HCT116 (cell line): ENCODE measurements around the gene PDE4B. TPM values are rescaled to one million over a fixed set of nuclear protein-coding genes. Genes with fewer than 3 reads are reported as not detected.
A peak's percentile ranks its signal among the peaks of the same experiment; 100 is the strongest.

Experiments
- ATAC-seq: fragments of 200-7000 bp; cut with Tn5 transposase; 2 replicates; pipeline ENCODE4 v1.9.1; 2020; ENCODE audit warnings: mild to moderate bottlenecking, moderate library complexity
- BruUV-seq: library from RNA; stranded (reverse); fragments of 400-500 nt; replicated peaks from 2 replicates; lab custom pipeline; 2021; lab: Mats Ljungman, UMichigan
- CTCF ChIA-PET: fragments of 300-600 bp; sonication (Branson Sonifier 250); formaldehyde crosslinking; loops from one replicate; lab custom pipeline; 2021; ENCODE audit warnings: antibody characterized with exemption; lab: Charles Lee
- POLR2A ChIA-PET: fragments of 300-600, 350-600 bp; sonication (Branson Sonifier 250); formaldehyde crosslinking; loops from one replicate; lab custom pipeline; 2021; ENCODE audit warnings: antibody characterized with exemption; lab: Charles Lee
- RAD21 ChIA-PET, 2 experiments: fragments of 300-600 bp; sonication (Branson Sonifier 250); formaldehyde crosslinking; loops; one replicate each; lab custom pipeline; 2023; ENCODE audit warnings: low total read pairs in 2 of 2; ENCODE audit not compliant: uncharacterized antibody in 2 of 2, unreplicated experiment in 2 of 2, low non-redundant PET in 1 of 2; lab: Charles Lee
- DNase-seq: peaks from one replicate; pipeline ENCODE4 v3.0.0-alpha.2; 2010; ENCODE audit warnings: low read depth, low spot score
- H2AFZ ChIP-seq: fragments of 200-600 bp; shearing (Covaris generic), sonication (generic); 2 replicates; pipeline ENCODE4 v1.6.1; 2017; ENCODE audit warnings: low read depth, mixed run types, mixed read lengths, antibody characterized with exemption, low read length; ENCODE audit not compliant: poor library complexity, severe bottlenecking
- H3K27ac ChIP-seq: 2 replicates; pipeline ENCODE4 v1.5.1; 2012; ENCODE audit warnings: low read depth, low read length
- H3K27me3 ChIP-seq: fragments of 200-600 bp; sonication (generic); 2 replicates; pipeline ENCODE4 v1.6.1; 2016; ENCODE audit warnings: mixed run types, low read length, mixed read lengths; ENCODE audit not compliant: insufficient read depth
- H3K36me3 ChIP-seq, 2 experiments: fragments of 200-500 bp in 1 of 2; fragments of 200-600 bp in 1 of 2; sonication (Bioruptor generic) in 1 of 2; sonication (generic) in 1 of 2; 2 replicates each; pipeline versions ENCODE4 v1.5.1 to v1.6.1; 2014 to 2016; ENCODE audit warnings: low read length in 2 of 2, inconsistent platforms in 1 of 2, mixed read lengths in 1 of 2, mixed run types in 1 of 2; ENCODE audit not compliant: insufficient read depth in 2 of 2, control insufficient read depth in 1 of 2
- H3K4me1 ChIP-seq, 2 experiments: fragments of 200-600 bp in 1 of 2; sonication (generic) in 1 of 2; 2 replicates each; pipeline versions ENCODE4 v1.5.1 to v1.6.1; 2012 to 2017; ENCODE audit warnings: low read length in 2 of 2, inconsistent platforms in 1 of 2, mild to moderate bottlenecking in 1 of 2, mixed read lengths in 1 of 2, mixed run types in 1 of 2, moderate library complexity in 1 of 2; ENCODE audit not compliant: insufficient read depth in 2 of 2, control insufficient read depth in 1 of 2
- H3K4me2 ChIP-seq: fragments of 200-600 bp; sonication (generic); 2 replicates; pipeline ENCODE4 v1.6.1; 2017; ENCODE audit warnings: mixed run types, low read length, mixed read lengths
- H3K4me3 ChIP-seq, 2 experiments: fragments of 200-600 bp in 1 of 2; sonication (generic) in 1 of 2; replicated peaks in 1 of 2; 2 replicates each; pipeline ENCODE4 v1.5.1; 2011 to 2016; ENCODE audit warnings: low read length in 2 of 2, control low read depth in 1 of 2, low read depth in 1 of 2, mild to moderate bottlenecking in 1 of 2, mixed read lengths in 1 of 2, mixed run types in 1 of 2
- H3K79me2 ChIP-seq: fragments of 200-600 bp; sonication (generic); 2 replicates; pipeline ENCODE4 v1.6.1; 2017; ENCODE audit warnings: mild to moderate bottlenecking, mixed run types, low read length, moderate library complexity, mixed read lengths; ENCODE audit not compliant: insufficient read depth
- H3K9ac ChIP-seq: fragments of 200-600 bp; sonication (generic); 2 replicates; pipeline ENCODE4 v1.6.1; 2016; ENCODE audit warnings: low read length, mixed read lengths
- H3K9me2 ChIP-seq: fragments of 200-600 bp; sonication (generic), shearing (Covaris generic); 2 replicates; pipeline ENCODE4 v1.6.1; 2017; ENCODE audit warnings: mixed run types, mild to moderate bottlenecking, moderate library complexity; ENCODE audit not compliant: insufficient read depth
- H3K9me3 ChIP-seq, 2 experiments: fragments of 200-500 bp in 1 of 2; fragments of 200-600 bp in 1 of 2; sonication (Bioruptor generic) in 1 of 2; sonication (generic) in 1 of 2; 2 replicates each; pipeline ENCODE4 v1.6.1; 2014 to 2017; ENCODE audit warnings: low read length in 2 of 2, mixed read lengths in 2 of 2, inconsistent platforms in 1 of 2, low read depth in 1 of 2, mild to moderate bottlenecking in 1 of 2, mixed run types in 1 of 2, moderate library complexity in 1 of 2; ENCODE audit not compliant: control insufficient read depth in 1 of 2, insufficient read depth in 1 of 2
- H4K20me1 ChIP-seq: fragments of 200-600 bp; sonication (generic), shearing (Covaris generic); 2 replicates; pipeline ENCODE4 v1.6.1; 2017; ENCODE audit warnings: mixed run types, mild to moderate bottlenecking, moderate library complexity; ENCODE audit not compliant: insufficient read depth
- ATF3 ChIP-seq: IDR thresholded peaks from 2 replicates; pipeline ENCODE4 v1.6.1; 2012
- CEBPB ChIP-seq: IDR thresholded peaks from 2 replicates; pipeline ENCODE4 v1.6.1; 2012; ENCODE audit warnings: low read depth
- CTCF ChIP-seq, 3 experiments: fragments of 200-600 bp in 1 of 3; sonication (generic) in 1 of 3; IDR thresholded peaks in 2 of 3; conservative IDR thresholded peaks in 1 of 3; 2 replicates each; pipeline ENCODE4 v1.5.1; 2012 to 2017; ENCODE audit warnings: low read depth in 2 of 3, low read length in 2 of 3, antibody characterized with exemption in 1 of 3, borderline replicate concordance in 1 of 3, control low read depth in 1 of 3, mild to moderate bottlenecking in 1 of 3, mixed read lengths in 1 of 3, mixed run types in 1 of 3, moderate library complexity in 1 of 3; ENCODE audit not compliant: insufficient read depth in 1 of 3
- EZH2phosphoT487 ChIP-seq: fragments of 200-600 bp; IDR thresholded peaks from 2 replicates; pipeline ENCODE4 v1.6.1; 2018; ENCODE audit warnings: antibody characterized with exemption, borderline replicate concordance
- FOSL1 ChIP-seq: IDR thresholded peaks from 2 replicates; pipeline ENCODE4 v1.6.1; 2012; ENCODE audit warnings: low read depth
- REST ChIP-seq: IDR thresholded peaks from 2 replicates; pipeline ENCODE4 v1.6.1; 2012; ENCODE audit warnings: low read depth
- SP1 ChIP-seq: IDR thresholded peaks from 2 replicates; pipeline ENCODE4 v1.6.1; 2012; ENCODE audit warnings: low read depth
- ZNF274 ChIP-seq: fragments of 200-500 bp; sonication (Bioruptor generic); IDR thresholded peaks from 2 replicates; pipeline ENCODE4 v1.6.1; 2014; ENCODE audit warnings: mild to moderate bottlenecking, low read depth, low read length, inconsistent platforms
- intact Hi-C: fragments of 100-400 bp; cut with micrococcal nuclease; formaldehyde crosslinking; loops from 2 replicates; pipeline ENCODE4 v1.10.0; 2022
- total RNA-seq: library from RNA; stranded (reverse); gene quantifications from one replicate; pipeline ENCODE4 v1.2.1, GENCODE V29; 2021; ENCODE audit not compliant: unreplicated experiment
- TF ChIP-seq, protein P1 (sequence below): IDR thresholded peaks from 2 replicates; pipeline ENCODE4 v1.6.1; 2011; ENCODE audit warnings: mild to moderate bottlenecking, low read length, moderate library complexity; ENCODE audit not compliant: insufficient replicate concordance; ENCODE audit errors: extremely low read depth
- TF ChIP-seq, protein P2 (sequence below): IDR thresholded peaks from 2 replicates; pipeline ENCODE4 v1.6.1; 2012

PDE4B gene
- total RNA-seq, 1 experiment from 2014 or later, result 76.9 TPM

GRCh38 chr1:65827346-65827745, 34.7 kb downstream of the PDE4B start:
- Histone ChIP-seq H3K27ac (no peak overlapping the region), H3K27me3 (no peaks in the 10 kb centered on the region), H3K4me3 (no peak overlapping the region), H3K9ac (no peak overlapping the region), H2AFZ (no peak overlapping the region), H3K4me1 (peaks cover 0 to 6% of the 10 kb centered on the region in 2 experiments; a peak in 1 of 4 replicates), H3K9me3 (no peaks in the 10 kb centered on the region), H3K9me2 (no peaks in the 10 kb centered on the region; the same call in 1 of the 2 replicates), H3K4me2 (no peak overlapping the region), H3K36me3 (no peaks in the 10 kb centered on the region), H3K79me2 (no peaks in the 10 kb centered on the region), H4K20me1 (no peaks in the 10 kb centered on the region)
- BruUV-seq, result no TSS peak
- intact Hi-C loops, result no loop called here
- DNase-seq (no peak), ATAC-seq (no peak)
- no peak for TF ChIP-seq SP1
- TF ChIP-seq, protein P1, sequence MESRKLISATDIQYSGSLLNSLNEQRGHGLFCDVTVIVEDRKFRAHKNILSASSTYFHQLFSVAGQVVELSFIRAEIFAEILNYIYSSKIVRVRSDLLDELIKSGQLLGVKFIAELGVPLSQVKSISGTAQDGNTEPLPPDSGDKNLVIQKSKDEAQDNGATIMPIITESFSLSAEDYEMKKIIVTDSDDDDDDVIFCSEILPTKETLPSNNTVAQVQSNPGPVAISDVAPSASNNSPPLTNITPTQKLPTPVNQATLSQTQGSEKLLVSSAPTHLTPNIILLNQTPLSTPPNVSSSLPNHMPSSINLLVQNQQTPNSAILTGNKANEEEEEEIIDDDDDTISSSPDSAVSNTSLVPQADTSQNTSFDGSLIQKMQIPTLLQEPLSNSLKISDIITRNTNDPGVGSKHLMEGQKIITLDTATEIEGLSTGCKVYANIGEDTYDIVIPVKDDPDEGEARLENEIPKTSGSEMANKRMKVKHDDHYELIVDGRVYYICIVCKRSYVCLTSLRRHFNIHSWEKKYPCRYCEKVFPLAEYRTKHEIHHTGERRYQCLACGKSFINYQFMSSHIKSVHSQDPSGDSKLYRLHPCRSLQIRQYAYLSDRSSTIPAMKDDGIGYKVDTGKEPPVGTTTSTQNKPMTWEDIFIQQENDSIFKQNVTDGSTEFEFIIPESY, result no peak
- no peak for TF ChIP-seq ZNF274
- no peak for TF ChIP-seq CEBPB
- no peak for TF ChIP-seq EZH2phosphoT487
- TF ChIP-seq, protein P2, sequence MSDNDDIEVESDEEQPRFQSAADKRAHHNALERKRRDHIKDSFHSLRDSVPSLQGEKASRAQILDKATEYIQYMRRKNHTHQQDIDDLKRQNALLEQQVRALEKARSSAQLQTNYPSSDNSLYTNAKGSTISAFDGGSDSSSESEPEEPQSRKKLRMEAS, result no peak
- CTCF ChIA-PET, result no interaction called here
- POLR2A ChIA-PET, result no interaction called here
- RAD21 ChIA-PET, result no interaction called here

GRCh38 chr1:65830306-65830705, 37.6 kb downstream of the PDE4B start:
- no peaks in the 10 kb centered on the region for H3K9me3 ChIP-seq
- H3K79me2 ChIP-seq, result no peaks in the 10 kb centered on the region
- H3K27me3 ChIP-seq, result no peaks in the 10 kb centered on the region
- H3K4me2 ChIP-seq, result peak overlapping the region; percentile 11; the same call in 1 of the 2 replicates
- H4K20me1 ChIP-seq, result no peaks in the 10 kb centered on the region
- no TSS peak for BruUV-seq
- no peaks in the 10 kb centered on the region for H3K9me2 ChIP-seq
- ChIA-PET RAD21 (no interaction called here), CTCF (interaction anchor here (0.9 kb wide), 1 partner anchor 8 kb away, joined by 3 read pairs; no protein-coding TSS in a partner anchor), POLR2A (interaction anchor here (1.0 kb wide), 1 partner anchor 14 kb away, joined by 3 read pairs; no protein-coding TSS in a partner anchor)
- peak overlapping the region; percentile 22 for H2AFZ ChIP-seq
- no peak overlapping the region for H3K9ac ChIP-seq
- intact Hi-C loops, result no loop called here
- H3K4me3 ChIP-seq, result no peak overlapping the region
- ATAC-seq, result no peak
- H3K27ac ChIP-seq, result no peak overlapping the region
- DNase-seq, result no peak
- peaks cover 0 to 6% of the 10 kb centered on the region in 2 experiments; a peak in 1 of 4 replicates for H3K4me1 ChIP-seq
- no peaks in the 10 kb centered on the region for H3K36me3 ChIP-seq
- TF ChIP-seq CTCF (IDR thresholded peaks at IDR 0.05 in 2 of 3, conservative IDR thresholded peaks at IDR 0.05 in 1 of 3; ENCODE audit: borderline replicate concordance in 1 of 3, insufficient read depth in 1 of 3, low read depth in 2 of 3, low read length in 2 of 3) (no peak), FOSL1 (0 out of 2 replicates have a peak, but pooled peaks have one; percentile 11), REST (no peak), ATF3 (no peak), EZH2phosphoT487 (no peak)
- TF ChIP-seq, protein P2, result no peak
